Natural killer cell treated with Interleukin-12 subunit alpha and Interleukin-12 subunit beta and Interleukin-15 and Interleukin-18, amount 100 ng/mL, for 72 hours (primary cell): ENCODE results near the gene PRDM1. TPM values are rescaled to one million over a fixed set of nuclear protein-coding genes. Genes with fewer than 3 reads are reported as not detected.
A peak's percentile ranks its signal among the peaks of the same experiment; 100 is the strongest.

Experiments
- ATAC-seq, 2 donors: fragments of 150-1000 bp; cut with Tn5 transposase in 1 of 2; sonication (Bioruptor Pico), chemical (Tn5 transposase) in 1 of 2; 2 replicates each; pipeline ENCODE4 v1.10.0; 2021
- DNase-seq: peaks from one replicate; pipeline ENCODE4 v3.0.0; 2022; ENCODE audit warnings: low spot score
- H3K27ac Mint-ChIP-seq, 2 donors: 1 replicate in 1 of 2; 2 replicates in 1 of 2; pipeline ENCODE4 v1.8.0; 2022; ENCODE audit warnings: mixed read lengths in 2 of 2, mild to moderate bottlenecking in 1 of 2, moderate library complexity in 1 of 2
- H3K27me3 Mint-ChIP-seq, 2 donors: 1 replicate in 1 of 2; 2 replicates in 1 of 2; pipeline ENCODE4 v1.8.0; 2022; ENCODE audit warnings: mixed read lengths in 2 of 2
- H3K36me3 Mint-ChIP-seq: one replicate; pipeline ENCODE4 v1.8.0; 2022; ENCODE audit warnings: mixed read lengths
- H3K4me1 Mint-ChIP-seq, 2 donors: 1 replicate in 1 of 2; 2 replicates in 1 of 2; pipeline ENCODE4 v1.8.0; 2022; ENCODE audit warnings: low read depth in 2 of 2, mixed read lengths in 2 of 2, mild to moderate bottlenecking in 1 of 2
- H3K4me3 Mint-ChIP-seq: one replicate; pipeline ENCODE4 v1.8.0; 2022; ENCODE audit warnings: mixed read lengths
- H3K9me3 Mint-ChIP-seq: 2 replicates; pipeline ENCODE4 v1.8.0; 2022; ENCODE audit warnings: mixed read lengths
- total RNA-seq, 2 donors: library from RNA; stranded (reverse); gene quantifications; one replicate each; pipeline ENCODE4 v1.2.3, GENCODE V29; 2022

PRDM1 gene
- total RNA-seq: 100 to 1,000 TPM; 174 to 192 TPM

DNA sequence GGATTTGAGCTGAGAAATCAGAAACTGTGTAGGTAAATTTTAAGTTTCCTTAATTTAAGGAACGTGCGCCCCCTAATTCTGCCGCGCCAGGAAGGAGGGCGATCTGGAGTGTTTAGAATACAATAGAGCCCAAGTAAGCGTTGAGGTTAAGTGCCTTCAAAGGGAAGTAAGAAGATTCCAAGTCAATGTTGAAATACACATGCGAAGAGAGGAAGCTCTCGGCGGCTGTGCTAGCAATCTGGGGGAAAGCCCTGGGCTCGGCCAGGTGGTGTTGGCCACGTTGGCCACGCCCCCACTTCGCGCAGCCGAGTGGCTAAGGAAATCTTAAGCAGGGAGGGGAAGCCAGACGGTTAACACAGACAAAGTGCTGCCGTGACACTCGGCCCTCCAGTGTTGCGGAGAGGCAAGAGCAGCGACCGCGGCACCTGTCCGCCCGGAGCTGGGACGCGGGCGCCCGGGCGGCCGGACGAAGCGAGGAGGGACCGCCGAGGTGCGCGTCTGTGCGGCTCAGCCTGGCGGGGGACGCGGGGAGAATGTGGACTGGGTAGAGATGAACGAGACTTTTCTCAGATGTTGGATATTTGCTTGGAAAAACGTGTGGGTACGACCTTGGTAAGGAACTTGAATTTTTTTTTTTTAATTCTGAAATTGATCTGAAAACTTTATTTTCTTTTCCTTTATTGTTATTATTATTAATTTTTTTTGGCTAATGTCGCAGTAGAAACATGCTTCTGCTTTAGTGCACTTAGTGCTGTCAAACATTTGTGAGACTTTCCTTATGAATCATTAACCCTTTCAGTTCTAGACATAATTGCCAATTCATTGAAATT is at the start of gene PRDM1:
PRDM1 (plus strand) TSS at position 353 of the 830 bp plus-strand sequence; CDS start at position 571, 218 bp downstream.
- Mint-ChIP-seq H3K36me3 (peaks cover 34% of the 10 kb centered on the region), H3K27me3 (no peaks in the 10 kb centered on the region), H3K4me3 (peak within 1 kb of the TSS; percentile 82), H3K9me3 (no peaks in the 10 kb centered on the region), H3K27ac (peak within 1 kb of the TSS; percentile 91 to 96), H3K4me1 (peaks cover 67 to 68% of the 10 kb centered on the region in 2 donors)
- DNase-seq (peak; percentile 93), ATAC-seq (peak; percentile 87 to 95)

GRCh38 chr6:106037060-106037459 is 49.1 kb upstream of the PRDM1 start:
- ATAC-seq (no peak), DNase-seq (no peak)
- peak overlapping the region; percentile 34 for H3K4me3 Mint-ChIP-seq
- H3K27me3 Mint-ChIP-seq: no peaks in the 10 kb centered on the region
- H3K36me3 Mint-ChIP-seq: peaks cover 8% of the 10 kb centered on the region
- peaks cover 15 to 16% of the 10 kb centered on the region in 2 donors for H3K4me1 Mint-ChIP-seq
- H3K9me3 Mint-ChIP-seq: peaks cover 3% of the 10 kb centered on the region
- peak overlapping the region; percentile 34 to 46 for H3K27ac Mint-ChIP-seq

DNA sequence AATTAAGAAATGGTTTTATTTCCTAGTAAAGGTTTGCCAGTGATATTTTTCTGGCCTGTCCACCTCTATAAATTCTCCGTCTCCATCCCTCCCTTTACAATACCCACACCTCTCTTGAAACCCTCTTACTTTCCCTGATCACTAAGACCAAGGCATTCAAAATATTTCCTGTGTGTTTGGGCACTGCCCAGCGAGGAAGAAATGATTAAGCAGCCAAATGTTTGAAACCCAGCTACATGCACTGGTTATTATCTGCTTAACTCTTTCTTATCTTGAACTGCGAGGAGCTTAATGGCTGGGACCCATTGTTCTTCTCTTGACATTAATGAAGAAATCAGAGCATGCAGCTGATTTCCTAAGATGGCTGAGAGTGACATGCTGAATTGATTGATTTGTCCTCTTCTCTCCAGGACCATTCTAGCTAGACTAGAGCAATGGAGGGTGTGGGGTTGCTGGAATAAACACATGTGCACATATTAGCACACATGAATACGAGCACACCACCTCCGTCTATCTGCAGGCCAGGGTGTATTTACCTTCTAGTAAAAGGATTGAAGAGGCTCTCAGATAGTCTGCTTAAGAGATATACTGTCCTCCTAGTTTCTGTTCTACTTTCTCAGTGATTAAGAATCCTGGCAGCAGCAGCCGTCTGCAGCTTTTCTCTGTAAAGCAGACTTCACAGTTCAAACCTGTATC is 46.1 kb upstream of the PRDM1 start:
- DNase-seq (no peak), ATAC-seq (no peak)
- Mint-ChIP-seq H3K4me3 (no peak overlapping the region), H3K27me3 (peaks cover 4% of the 10 kb centered on the region in 2 donors), H3K4me1 (peaks cover 15 to 16% of the 10 kb centered on the region in 2 donors), H3K9me3 (peaks cover 3% of the 10 kb centered on the region), H3K36me3 (peaks cover 8% of the 10 kb centered on the region), H3K27ac (no peak overlapping the region)

GRCh38 chr6:106044151-106044550 is 42.0 kb upstream of the PRDM1 start:
- peak overlapping the region in 1 of 2 donors; percentile 59 for H3K27ac Mint-ChIP-seq
- no peak overlapping the region for H3K4me3 Mint-ChIP-seq
- H3K27me3 Mint-ChIP-seq: peaks cover 5 to 7% of the 10 kb centered on the region in 2 donors
- peaks cover 0 to 3% of the 10 kb centered on the region in 2 donors for H3K4me1 Mint-ChIP-seq
- no peak for ATAC-seq
- DNase-seq: no peak
- H3K9me3 Mint-ChIP-seq: no peaks in the 10 kb centered on the region
- H3K36me3 Mint-ChIP-seq: no peaks in the 10 kb centered on the region

DNA sequence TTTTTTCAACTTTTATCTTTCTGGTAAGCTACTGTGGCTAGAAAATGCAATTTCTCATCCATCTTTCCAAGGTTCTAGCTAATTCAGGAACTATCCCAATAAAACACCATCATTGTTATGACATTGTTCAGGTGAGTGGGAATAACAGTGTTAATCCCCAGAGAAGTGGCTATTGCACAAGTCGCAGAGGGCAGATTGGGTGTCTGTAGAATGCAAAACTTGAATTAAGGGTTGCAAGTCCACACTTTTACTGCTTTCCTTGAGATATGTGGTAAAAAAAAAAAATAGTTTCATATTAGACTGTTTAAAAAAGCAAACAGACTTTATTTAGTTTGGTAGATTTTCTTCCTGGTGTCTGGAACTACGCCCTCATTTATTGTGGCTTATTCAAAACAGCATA is 41.1 kb upstream of the PRDM1 start:
- Mint-ChIP-seq H3K27me3 (peaks cover 5 to 14% of the 10 kb centered on the region in 2 donors), H3K27ac (no peak overlapping the region), H3K9me3 (no peaks in the 10 kb centered on the region), H3K4me3 (no peak overlapping the region), H3K4me1 (peaks cover 0 to 3% of the 10 kb centered on the region in 2 donors), H3K36me3 (no peaks in the 10 kb centered on the region)
- ATAC-seq: no peak
- DNase-seq: no peak

- DNase-seq: no peak
- H3K27me3 Mint-ChIP-seq: peaks cover 5 to 14% of the 10 kb centered on the region in 2 donors
- peak overlapping the region in 1 of 2 donors; percentile 18 for H3K27ac Mint-ChIP-seq
- H3K9me3 Mint-ChIP-seq: no peaks in the 10 kb centered on the region
- no peak for ATAC-seq
- H3K4me1 Mint-ChIP-seq: peaks cover 0 to 3% of the 10 kb centered on the region in 2 donors
- H3K36me3 Mint-ChIP-seq: no peaks in the 10 kb centered on the region
- H3K4me3 Mint-ChIP-seq: no peak overlapping the region
Observed at GRCh38 chr6:106046116-106046853, 39.9 kb upstream of the PRDM1 start.

DNA sequence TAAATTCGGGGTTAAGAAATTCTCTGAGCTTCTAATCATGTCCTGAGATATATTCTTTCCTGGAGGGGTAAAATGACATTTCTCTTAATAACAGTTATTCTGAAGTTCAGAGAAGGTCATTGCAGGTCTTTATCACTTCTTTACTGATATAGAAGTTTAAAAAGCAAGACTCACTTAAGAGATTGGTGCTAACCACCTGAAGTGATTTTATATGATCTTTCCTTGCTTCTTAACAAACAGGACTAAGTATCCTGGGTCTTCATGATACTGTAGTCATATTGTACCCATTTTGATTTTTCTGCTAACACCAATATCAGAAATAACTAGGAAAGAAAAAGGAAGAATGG is 39.3 kb upstream of the PRDM1 start:
- Mint-ChIP-seq H3K27ac (peak overlapping the region in 1 of 2 donors; percentile 18), H3K9me3 (no peaks in the 10 kb centered on the region), H3K4me1 (peaks cover 0 to 3% of the 10 kb centered on the region in 2 donors), H3K4me3 (no peak overlapping the region), H3K36me3 (no peaks in the 10 kb centered on the region), H3K27me3 (peaks cover 5 to 14% of the 10 kb centered on the region in 2 donors)
- DNase-seq (no peak), ATAC-seq (no peak)

DNA sequence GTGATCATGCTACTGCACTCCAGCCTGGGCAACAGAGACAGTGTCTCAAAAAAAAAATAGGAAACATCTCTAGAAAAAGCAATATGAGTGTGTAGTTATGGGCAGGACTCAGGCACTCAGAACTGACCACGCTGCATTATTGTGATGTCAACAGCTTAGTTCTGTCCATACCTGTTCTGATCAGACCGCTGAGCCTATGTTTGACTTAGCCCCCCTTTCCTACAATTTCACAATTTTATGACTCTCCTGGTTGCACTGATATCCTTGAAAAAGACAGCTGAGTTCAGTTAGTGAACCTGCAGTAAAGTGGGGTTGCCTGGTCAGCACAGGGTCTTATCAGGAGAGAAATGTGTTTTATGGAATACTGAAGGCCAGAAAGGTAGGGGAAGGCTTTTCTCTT is 37.8 kb upstream of the PRDM1 start:
- H3K27me3 Mint-ChIP-seq: peaks cover 2 to 14% of the 10 kb centered on the region in 2 donors
- DNase-seq: no peak
- H3K27ac Mint-ChIP-seq: no peak overlapping the region
- H3K9me3 Mint-ChIP-seq: no peaks in the 10 kb centered on the region
- ATAC-seq: no peak
- no peak overlapping the region for H3K4me3 Mint-ChIP-seq
- H3K36me3 Mint-ChIP-seq: no peaks in the 10 kb centered on the region
- H3K4me1 Mint-ChIP-seq: peaks cover 0 to 3% of the 10 kb centered on the region in 2 donors

- ATAC-seq (no peak), DNase-seq (no peak)
- peaks cover 0 to 7% of the 10 kb centered on the region in 2 donors for H3K27me3 Mint-ChIP-seq
- H3K36me3 Mint-ChIP-seq: no peaks in the 10 kb centered on the region
- no peak overlapping the region for H3K4me3 Mint-ChIP-seq
- H3K4me1 Mint-ChIP-seq: peaks cover 0 to 3% of the 10 kb centered on the region in 2 donors
- H3K27ac Mint-ChIP-seq: no peak overlapping the region
- H3K9me3 Mint-ChIP-seq: no peaks in the 10 kb centered on the region
Observed at GRCh38 chr6:106050538-106050937, 35.6 kb upstream of the PRDM1 start.

- peaks cover 0 to 3% of the 10 kb centered on the region in 2 donors for H3K4me1 Mint-ChIP-seq
- no peak for ATAC-seq
Observed at GRCh38 chr6:106051226-106051625, 34.9 kb upstream of the PRDM1 start.

GRCh38 chr6:106053484-106054205 is 32.5 kb upstream of the PRDM1 start:
- no peak overlapping the region for H3K4me3 Mint-ChIP-seq
- H3K9me3 Mint-ChIP-seq: no peaks in the 10 kb centered on the region
- no peak overlapping the region for H3K27ac Mint-ChIP-seq
- no peak for DNase-seq
- H3K4me1 Mint-ChIP-seq: no peaks in the 10 kb centered on the region
- no peaks in the 10 kb centered on the region for H3K36me3 Mint-ChIP-seq
- H3K27me3 Mint-ChIP-seq: peaks cover 0 to 7% of the 10 kb centered on the region in 2 donors
- ATAC-seq: no peak

More at GRCh38 chr6:106051226-106051625, 34.9 kb upstream of the PRDM1 start:
- no peak overlapping the region for H3K4me3 Mint-ChIP-seq
- no peaks in the 10 kb centered on the region for H3K9me3 Mint-ChIP-seq
- no peak overlapping the region for H3K27ac Mint-ChIP-seq
- no peak for DNase-seq
- H3K36me3 Mint-ChIP-seq: no peaks in the 10 kb centered on the region
- H3K27me3 Mint-ChIP-seq: peaks cover 0 to 7% of the 10 kb centered on the region in 2 donors

DNA sequence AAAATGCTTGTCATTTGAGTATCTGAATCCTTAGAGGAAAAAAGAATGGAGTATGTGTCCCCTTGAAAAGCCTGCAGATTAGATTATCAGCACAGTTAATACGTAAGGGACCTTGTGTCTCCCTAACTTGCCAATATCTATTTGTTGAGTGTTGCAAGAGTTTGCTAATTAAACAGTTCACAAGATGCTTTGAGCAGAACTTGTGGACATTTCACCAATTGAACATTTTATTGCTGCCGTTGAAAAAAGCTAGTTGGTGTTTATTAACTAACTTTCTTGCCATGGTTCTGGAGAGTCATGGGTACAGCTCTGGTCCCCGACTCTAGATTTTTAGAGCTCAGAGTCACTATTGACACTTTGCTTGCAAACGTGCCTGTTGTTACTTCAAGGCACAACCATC is 30.6 kb upstream of the PRDM1 start:
- Mint-ChIP-seq H3K4me3 (no peak overlapping the region), H3K4me1 (no peaks in the 10 kb centered on the region), H3K36me3 (no peaks in the 10 kb centered on the region), H3K27me3 (no peaks in the 10 kb centered on the region), H3K27ac (no peak overlapping the region), H3K9me3 (no peaks in the 10 kb centered on the region)
- no peak for DNase-seq
- no peak for ATAC-seq

DNA sequence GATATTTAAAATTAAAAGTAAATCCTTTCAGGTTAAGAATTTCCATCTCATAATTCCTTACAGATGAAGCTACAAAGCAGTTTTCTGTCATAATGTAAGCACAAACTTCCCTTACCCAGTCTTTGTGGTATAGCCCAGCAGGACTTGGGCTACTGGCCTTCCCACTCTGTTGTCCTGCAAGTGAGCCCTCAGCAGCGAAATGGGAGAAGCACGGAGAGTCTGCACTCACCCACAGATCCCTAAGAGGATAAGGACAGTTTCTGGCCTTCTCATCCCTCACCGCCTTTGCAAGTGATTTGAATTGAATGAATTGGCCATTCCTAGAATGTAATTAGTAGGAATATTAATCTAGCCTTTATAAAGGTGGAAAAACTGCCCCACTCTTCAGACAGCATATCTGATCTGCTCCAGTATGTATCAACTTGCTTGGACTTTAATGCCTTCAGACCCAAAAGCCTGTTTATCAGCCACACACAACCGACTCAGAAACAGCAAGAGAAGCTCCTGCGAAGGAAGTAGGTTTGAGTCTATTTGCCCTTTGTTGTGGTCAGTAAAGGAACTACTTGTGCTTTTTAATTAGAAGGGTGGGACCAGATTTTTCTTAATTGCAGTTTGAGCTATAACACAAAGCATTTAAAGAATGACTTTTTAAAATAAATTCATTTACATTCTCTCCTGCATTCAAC is 29.9 kb upstream of the PRDM1 start:
- Mint-ChIP-seq H3K4me1 (no peaks in the 10 kb centered on the region), H3K27ac (no peak overlapping the region), H3K4me3 (no peak overlapping the region), H3K9me3 (no peaks in the 10 kb centered on the region), H3K27me3 (no peaks in the 10 kb centered on the region), H3K36me3 (no peaks in the 10 kb centered on the region)
- DNase-seq (no peak), ATAC-seq (no peak)
